GM19328 (cell line): ENCODE measurements around the gene SLC29A1.

Experiments
- ATAC-seq: cut with Tn5 transposase; IDR thresholded peaks from one replicate; pipeline ENCODE4 v1.9.1; 2021; ENCODE audit warnings: mild to moderate bottlenecking, moderate library complexity; ENCODE audit not compliant: unreplicated experiment

The SLC29A1 gene

DNA sequence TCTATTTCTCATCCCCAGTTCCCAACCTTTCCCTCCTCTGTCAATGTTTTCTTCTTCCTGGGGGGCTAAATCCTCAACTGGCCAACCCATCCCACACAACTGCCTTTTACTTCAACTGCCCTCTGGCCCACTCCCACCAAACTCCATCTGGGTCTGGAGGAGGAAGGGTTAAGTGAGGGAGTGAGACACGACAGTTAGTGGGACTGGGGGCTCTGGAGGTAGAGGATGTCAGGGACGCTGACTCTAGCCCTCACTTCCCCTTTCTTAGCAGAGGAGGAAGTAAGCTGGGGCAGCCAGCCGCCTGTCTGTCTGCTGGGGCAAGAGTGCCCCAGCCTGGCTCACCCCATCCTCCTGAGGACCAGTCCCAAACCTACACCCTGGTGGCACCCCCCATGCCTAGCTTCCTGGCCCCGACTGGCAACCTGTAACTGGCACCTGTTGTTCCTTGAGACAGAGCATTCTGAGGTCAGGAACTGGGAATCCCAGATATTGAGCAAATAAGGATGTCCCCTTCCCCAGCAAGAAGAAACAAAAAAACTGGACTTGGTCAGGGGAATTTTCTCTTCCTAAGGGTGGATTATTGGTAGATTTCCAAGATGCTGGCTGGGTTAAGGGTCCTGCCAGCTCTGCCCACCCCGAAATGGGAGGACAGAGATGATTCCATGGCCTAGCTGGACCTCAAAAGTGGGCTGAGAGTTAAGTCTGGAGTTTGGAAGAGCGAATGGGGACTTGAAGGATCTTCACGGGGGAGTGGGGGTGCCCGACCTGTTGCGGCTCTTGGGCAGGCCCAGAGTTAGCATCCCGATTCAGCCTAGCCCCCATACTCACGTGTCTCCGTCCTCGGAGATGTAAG lies 41.0 kb downstream of the SLC29A1 start:
- ATAC-seq, result peak; percentile 30

DNA sequence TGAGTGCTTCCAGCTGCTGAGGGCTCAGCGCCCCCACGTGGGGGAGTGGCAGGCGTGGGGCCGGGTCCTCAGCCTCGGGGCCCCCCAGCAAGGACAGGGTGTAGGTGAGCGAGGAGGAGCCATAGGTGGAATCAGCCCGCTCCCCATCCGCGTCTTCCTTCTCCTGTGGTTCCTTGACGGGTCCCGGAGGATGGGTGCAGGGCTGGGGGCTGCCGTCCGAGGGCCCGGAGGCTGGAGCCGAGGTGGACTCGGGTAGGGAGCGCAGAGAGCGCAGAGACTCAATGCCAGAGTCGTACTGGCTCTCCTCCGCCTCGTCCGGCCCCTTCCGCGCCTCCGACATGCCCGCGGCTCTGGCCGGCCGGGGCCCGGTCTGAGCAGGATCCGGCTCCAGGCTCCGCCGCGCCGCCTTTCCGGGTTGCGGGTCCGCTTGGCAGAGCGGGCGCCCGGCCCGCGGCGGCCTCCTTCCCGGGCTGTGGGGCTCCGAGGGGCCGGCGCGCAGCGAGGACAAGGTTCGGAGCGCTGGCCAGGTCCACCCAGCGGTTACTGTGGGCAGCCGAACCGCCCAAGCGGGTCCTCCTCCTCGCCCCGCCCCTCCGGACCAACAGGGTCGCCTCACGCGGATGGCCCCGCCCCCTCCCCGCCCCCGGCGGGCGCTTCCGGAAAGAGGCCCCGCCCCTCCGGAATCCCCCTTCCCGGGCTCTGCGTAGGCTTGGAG lies 41.8 kb downstream of the SLC29A1 start, which contains the start of gene NFKBIE:
Gene NFKBIE (minus strand): TSS at position 545 of the 715 bp plus-strand sequence. CDS start 205 bp downstream, at position 340.
- no peak for ATAC-seq

DNA sequence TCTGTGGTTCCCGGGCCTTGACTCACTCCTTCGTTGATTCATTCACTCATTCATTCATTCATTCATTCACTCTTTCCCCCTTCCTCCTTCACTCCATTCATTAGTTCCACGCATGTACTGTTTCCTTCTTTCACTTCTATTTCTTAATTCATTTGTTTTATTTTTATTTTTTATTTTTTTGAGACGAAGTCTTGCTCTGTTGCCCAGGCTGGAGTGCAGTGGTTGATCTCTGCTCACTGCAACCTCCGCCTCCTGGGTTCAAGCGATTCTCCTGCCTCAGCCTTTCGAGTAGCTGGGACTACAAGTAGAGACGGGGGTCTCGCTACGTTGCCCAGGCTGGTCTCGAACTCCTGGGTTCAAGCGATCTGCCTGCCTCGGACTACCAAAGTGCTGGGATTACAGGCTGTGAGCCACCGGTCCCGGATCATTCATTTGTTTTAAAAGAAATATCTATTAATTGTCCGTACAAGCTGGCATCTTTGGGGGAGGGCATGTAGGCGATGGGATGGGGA lies 42.4 kb downstream of the SLC29A1 start:
- ATAC-seq, result no peak

DNA sequence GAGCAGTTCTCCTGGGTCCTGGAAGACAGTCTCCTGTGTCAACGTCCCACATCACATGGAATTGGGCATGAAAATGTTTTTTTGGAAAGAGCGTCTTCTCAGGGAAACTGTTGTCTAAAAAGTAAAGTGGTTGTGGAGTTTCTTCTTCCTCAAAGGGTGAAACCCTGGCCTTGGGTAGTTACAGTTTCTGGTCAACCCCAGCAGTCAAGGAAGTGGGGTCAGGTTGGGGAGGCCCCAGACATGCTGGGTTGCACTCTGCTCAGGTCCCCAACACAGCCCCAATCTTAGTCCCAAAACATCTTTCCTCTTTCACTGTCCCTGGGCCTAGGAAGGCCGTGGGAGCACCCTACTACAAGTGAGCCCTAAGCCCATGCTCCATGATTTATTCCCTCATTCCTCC lies 43.0 kb downstream of the SLC29A1 start:
- ATAC-seq, result no peak

DNA sequence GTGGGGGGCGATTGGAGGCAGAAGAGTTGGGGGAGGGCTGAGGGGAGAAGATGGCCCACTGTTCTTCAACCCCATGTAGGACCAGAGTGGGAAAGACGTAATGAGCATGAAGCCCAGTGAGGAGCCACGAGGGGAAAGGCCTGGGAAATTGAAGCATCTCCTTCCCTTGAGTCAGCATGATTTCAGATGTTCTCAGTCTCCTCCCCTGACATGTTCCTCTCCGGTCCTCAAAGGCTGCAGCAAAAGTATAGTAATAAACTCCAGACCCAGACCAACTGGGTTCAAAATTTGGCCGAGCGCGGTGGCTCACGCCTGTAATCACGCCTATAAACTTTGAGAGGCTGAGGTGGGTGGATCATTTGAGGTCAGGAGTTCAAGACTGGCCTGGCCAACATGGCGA lies 43.9 kb downstream of the SLC29A1 start:
- ATAC-seq, result no peak

DNA sequence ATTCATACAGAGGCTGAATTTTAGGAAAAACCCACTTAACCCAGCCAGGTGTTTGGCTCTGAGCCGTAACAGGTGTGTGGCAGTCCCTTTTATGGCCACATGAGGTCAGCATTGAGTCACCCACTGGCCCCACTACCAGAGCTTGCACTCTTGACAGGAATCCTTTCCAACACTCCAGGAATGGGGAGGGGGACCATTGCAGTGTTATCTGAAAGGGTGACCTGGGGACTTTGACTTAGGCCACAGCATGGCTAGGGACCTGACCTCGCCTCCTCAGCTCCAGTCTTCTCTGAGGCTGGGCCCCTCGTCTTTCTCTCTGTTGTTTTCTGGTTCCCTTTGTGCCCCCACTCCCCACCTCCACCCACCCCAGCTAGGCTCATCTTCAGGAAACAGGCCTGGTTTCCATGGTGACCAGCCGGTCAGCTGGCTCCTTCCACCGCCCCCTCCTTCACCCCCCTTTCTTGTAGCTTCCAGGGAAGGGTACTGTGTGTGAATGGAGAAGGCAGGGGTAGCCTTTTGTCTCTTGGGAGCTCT lies 44.8 kb downstream of the SLC29A1 start:
- no peak for ATAC-seq

DNA sequence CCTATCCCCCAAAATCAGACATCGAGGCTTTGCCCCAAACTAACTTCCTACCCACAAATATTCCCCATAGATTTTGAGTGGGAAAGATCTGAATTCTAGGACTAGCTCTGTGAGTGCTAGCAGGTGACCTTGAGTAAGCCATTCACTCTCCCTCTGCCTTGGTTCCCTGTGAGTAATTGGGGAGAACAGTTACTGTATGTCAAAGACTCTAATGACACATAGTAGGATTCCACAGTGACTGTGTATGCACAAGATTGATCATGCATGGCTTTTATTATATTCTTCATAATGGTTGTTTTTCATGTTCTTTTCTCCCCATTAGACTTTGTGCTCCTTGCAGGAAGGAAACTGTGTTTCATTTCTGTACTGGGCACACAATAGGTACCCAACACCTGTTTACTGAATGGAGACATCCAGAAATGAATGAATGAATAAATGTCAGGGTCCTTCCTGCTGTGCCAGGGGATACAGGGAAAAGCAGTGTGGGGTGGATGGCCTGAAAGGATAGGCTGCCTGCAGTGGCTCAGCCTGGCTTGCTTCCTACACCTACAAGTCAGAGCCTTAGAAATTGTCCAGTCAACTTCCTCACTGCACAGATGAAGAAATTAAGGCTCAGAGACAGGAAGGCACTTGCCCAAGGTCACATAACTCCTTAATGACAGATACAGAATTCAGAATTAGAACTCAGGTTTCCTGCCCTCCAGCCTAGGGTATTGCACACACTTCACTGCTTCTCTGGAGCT lies 46.0 kb downstream of the SLC29A1 start:
- no peak for ATAC-seq

DNA sequence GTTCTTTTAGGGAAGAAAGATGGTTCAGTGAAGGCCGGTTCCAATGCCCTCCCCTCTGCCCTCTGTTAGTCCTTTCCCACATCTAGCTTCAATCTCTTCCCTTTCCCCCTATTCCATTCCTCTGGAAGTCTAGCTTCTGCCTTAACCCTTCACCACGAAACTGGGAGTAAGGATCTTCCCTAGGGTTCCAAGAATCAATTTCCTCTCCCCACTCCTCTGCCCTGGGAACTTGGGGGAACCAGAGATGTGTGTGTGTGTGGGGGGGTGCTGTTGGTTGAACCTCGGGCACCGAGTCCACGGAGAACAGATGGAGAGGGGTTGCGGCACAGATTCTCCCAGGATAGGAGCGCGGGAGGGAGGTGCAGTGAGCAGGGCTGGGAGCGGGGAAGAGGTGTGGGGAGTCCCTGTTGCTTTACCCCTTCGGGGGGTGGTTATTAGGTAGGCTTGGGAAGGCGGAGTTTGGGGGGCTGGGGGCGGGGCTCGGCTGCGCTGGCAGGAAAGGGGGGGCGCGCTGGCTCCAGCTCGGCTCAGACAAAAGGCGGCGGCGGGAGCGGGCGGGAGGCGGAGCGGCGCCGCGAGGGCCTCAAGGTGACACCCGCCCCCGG lies 46.6 kb downstream of the SLC29A1 start, which contains the start of gene TMEM151B:
Gene TMEM151B (plus strand): TSS at position 530 of the 605 bp plus-strand sequence. CDS start 293 bp downstream, outside the sequence.
- ATAC-seq, result no peak

DNA sequence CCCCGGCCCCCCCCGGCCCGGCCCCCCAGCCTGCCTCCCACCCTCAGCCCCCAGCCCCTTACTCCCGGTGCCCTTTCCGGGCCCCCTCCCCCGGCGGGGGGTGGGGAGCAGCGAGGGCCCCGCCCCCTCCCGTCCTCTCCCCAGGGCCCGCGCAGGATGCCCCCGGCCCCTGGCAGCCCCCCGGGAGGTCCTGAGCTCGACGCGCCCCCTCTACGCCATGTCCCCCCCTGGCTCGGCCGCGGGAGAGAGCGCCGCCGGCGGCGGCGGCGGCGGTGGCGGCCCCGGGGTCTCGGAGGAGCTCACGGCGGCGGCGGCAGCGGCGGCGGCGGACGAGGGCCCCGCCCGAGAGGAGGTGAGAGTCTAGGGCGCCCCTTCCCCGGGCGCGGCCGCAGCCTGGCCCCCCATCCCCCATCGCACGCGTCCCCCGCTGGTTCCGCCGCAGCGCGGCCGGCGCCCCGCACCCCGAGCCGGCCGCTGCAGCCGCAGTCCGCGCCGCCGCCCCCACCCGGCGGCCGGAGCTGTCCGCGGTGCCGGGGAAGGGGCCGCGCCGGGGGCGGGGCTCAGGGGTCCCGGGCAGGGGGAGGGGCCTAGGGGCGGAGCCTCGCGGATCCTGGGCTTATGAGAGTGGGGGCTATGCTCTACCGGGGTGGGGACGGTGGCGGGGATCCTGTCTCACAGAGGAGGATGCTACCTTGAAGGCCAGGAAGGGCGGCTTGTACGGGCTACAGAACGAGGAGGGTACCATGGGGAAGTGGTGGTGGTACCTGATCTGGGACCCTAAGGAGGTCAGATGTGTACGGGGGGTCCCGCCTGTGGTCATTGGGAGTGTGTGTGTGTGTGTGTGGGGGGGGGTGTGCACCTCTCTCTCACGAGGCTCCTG lies 47.4 kb downstream of the SLC29A1 start:
- no peak for ATAC-seq

DNA sequence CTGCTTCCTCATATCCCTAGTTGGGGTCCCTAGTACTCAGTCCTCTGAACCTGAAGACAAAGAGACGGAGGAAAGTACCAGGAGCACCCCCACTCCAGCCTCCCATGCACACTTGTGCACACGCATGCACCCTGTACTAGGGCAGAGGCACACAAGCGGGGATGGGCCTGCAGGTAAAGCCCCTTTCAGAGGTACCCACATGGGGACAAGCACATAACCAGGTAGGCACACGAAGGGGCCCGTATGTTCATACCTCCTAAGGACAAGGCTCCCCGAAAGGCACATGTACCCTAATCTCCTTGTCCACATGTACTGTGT lies 48.0 kb downstream of the SLC29A1 start:
- ATAC-seq, result no peak

DNA sequence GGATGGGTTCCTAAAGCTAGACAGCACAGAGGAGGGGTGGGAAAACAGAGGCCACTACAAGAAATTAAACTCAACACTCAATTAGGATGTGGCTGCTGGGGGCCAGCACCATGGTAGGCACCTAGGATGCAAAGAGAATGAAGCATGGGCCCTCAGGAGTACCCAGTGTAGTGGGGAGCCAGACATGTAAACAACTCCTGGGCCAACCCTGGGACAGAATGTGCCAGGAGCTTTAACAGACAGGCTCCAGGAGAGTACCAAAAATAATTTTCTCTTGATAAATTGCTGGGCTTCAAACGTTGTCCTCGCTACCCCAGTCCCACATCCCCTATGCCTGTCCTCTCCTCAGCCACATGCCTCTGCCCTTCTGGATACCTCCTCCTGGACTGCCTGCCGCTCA lies 48.5 kb downstream of the SLC29A1 start:
- no peak for ATAC-seq

DNA sequence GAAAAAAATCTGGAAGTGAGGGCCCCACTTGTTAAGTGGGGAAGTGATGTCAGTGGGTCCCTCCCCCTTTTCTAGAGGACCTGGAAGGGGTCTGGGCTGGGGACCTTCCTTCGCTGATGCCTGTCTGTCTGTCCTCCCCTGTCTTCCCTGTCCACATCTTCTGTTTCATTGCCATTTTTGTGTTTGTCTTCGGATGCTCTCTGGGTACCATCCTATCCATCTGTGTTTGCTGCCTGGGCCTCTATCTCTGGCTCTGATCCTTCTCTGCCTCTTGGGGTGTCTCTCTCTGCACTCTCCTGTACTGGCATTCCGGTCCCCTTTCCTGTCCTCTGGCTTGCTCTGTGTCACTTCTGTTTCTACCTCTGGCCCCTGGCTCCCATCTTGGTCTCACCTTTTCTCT lies 49.1 kb downstream of the SLC29A1 start:
- ATAC-seq, result no peak

DNA sequence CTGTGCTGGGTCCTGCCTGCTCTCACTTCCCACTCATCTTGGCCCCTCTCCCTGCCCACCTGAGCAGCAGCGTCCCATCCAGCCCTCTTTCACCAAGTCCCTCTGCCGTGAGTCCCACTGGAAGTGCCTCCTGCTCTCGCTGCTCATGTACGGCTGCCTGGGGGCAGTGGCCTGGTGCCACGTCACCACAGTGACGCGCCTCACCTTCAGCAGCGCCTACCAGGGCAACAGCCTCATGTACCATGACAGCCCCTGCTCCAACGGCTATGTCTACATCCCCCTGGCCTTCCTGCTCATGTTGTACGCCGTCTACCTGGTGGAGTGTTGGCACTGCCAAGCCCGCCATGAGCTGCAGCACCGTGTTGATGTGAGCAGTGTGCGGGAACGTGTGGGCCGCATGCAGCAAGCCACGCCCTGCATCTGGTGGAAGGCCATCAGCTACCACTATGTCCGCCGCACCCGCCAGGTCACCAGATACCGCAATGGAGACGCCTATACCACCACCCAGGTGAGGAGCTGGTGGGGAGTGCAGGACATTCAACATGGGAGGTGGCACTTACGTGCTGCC lies 49.7 kb downstream of the SLC29A1 start:
- no peak for ATAC-seq

DNA sequence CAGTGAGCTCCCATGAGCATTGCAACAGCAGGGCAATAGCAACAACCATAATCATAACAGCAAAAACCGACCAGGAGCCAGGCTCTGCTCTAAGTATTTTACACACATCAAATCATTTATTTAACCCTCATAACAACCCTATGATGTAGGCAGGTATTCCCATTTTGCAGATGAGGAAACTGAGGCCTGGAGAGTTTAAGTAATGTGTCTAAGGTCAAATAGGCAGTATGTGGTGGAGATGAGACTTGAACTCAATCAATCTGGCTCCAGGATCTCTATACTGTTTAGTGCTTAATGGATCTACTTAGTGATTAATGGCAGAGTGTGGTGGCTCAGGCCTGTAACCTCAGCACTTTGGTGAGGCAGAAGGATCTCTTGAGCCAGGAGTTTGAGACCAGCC lies 50.2 kb downstream of the SLC29A1 start:
- ATAC-seq, result no peak

DNA sequence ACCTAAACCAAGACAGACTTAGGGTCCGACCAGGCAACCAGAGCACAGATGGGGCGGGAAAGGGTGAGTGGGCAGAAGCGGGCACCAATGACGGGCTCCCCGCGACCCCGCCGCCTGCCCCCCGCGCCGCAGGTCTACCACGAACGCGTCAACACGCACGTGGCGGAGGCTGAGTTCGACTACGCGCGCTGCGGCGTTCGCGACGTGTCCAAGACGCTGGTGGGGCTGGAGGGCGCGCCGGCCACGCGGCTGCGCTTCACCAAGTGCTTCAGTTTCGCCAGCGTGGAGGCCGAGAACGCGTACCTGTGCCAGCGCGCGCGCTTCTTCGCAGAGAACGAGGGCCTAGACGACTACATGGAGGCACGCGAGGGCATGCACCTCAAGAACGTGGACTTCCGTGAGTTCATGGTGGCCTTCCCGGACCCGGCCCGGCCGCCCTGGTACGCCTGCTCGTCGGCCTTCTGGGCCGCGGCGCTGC lies 51.9 kb downstream of the SLC29A1 start:
- ATAC-seq, result no peak

DNA sequence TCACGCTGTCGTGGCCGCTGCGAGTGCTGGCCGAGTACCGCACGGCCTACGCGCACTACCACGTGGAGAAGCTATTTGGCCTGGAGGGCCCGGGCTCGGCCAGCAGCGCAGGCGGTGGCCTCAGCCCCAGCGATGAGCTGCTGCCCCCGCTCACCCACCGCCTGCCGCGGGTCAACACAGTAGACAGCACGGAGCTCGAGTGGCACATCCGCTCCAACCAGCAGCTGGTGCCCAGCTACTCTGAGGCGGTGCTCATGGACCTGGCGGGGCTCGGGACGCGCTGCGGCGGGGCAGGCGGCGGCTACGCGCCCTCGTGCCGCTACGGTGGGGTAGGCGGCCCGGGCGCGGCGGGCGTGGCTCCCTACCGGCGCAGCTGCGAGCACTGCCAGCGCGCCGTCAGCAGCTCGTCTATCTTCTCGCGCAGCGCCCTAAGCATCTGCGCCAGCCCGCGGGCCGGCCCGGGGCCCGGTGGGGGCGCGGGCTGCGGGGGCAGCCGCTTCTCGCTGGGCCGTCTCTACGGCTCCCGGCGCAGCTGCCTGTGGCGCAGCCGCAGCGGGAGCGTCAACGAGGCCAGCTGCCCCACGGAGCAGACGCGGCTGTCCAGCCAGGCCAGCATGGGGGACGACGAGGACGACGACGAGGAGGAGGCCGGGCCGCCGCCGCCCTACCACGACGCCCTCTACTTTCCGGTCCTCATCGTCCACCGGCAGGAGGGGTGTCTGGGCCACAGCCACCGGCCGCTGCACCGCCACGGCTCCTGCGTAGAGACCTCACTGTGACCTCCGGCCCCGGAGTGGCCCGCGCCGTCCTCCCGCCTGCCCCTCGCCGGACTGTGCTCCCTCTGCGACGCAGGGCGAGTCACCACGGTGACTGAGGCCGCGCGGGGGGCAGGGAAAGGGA lies 52.6 kb downstream of the SLC29A1 start:
- ATAC-seq, result no peak

DNA sequence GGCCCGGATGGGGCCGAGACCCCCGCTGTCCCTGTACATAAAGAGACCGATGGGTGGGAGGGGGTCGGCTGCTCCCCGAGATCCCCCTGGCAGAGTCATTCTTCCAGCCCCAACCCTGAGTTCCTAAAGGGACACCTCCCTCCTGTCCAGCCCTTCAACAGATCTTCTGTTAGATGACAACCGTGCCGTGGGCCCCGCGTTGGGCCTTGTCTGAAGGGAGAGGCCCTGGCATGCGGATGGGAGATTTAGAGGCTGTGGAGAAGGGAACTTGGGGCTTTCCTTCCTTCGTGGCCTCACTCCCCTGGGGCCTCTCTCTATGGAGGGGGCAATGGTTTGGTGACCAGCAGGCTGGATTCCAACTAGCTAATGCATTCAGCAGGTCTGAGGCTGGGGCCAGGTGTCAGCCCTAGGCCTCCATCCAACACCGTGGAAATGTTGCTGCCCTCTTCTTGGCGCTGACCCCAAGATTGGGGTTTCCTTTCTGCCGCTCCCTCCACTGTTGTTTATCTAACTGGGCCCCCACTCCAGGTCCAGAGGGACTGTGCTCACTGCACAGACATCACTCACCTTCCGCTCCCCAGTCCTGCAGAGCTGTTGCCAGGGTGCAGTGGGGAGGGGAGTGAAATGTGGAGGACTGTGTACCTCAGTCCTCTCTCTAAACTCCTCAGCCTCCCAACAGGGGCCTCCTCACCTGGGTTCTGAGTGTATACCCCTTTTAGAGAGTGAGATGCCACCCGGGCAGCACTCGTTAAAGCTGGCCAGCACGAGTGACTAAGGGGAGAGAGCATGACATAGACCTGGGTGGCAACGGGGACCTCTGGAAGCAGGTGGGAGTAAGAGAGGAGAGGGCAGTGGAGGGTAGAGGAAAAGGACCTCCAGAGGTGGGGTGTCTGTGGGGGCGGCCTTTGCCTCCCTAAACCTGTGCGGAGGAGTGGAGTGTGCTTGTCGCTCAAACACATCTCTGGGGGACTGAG lies 53.6 kb downstream of the SLC29A1 start:
- no peak for ATAC-seq
